Activated CD4-positive, alpha-beta T cell treated with anti-CD3 and anti-CD28 coated beads, Interleukin-10, Interleukin-2, amounts not matched to agents 100 ng/mL and 50 ng/mL, durations not matched to agents 16 hours and 8 hours (primary cell): ENCODE measurements around the gene KCNH2.

Experiments
- DNase-seq: peaks from one replicate; pipeline ENCODE4 v3.0.0-alpha.2; 2020

The KCNH2 gene

DNA sequence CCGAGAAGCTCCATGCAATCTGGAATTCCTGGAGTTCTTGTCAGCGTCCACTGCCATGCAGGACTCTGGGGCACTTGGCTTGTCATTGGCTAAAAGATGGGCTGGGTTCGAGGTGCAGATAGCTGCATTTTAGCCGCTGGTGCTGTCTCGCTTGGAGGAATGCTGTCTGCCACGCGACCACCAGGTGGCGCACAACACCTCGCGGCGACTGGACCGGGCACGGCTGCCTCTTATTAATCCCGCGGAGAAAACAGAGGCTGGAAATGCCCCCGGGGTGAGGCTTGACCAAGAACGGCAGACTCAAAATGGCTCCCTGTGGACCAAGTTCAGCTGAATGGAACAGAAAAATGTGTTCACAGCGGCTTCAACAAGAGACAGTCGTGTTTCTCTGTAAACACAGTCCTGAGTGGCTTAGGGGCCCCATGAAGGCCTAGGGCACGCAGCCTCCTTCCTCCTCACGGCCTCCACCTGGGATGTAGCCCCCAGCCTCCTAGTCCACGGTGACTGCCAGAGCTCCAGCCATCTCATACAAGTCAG is 79.6 kb downstream of the KCNH2 start:
- DNase-seq: peak; percentile 80

DNA sequence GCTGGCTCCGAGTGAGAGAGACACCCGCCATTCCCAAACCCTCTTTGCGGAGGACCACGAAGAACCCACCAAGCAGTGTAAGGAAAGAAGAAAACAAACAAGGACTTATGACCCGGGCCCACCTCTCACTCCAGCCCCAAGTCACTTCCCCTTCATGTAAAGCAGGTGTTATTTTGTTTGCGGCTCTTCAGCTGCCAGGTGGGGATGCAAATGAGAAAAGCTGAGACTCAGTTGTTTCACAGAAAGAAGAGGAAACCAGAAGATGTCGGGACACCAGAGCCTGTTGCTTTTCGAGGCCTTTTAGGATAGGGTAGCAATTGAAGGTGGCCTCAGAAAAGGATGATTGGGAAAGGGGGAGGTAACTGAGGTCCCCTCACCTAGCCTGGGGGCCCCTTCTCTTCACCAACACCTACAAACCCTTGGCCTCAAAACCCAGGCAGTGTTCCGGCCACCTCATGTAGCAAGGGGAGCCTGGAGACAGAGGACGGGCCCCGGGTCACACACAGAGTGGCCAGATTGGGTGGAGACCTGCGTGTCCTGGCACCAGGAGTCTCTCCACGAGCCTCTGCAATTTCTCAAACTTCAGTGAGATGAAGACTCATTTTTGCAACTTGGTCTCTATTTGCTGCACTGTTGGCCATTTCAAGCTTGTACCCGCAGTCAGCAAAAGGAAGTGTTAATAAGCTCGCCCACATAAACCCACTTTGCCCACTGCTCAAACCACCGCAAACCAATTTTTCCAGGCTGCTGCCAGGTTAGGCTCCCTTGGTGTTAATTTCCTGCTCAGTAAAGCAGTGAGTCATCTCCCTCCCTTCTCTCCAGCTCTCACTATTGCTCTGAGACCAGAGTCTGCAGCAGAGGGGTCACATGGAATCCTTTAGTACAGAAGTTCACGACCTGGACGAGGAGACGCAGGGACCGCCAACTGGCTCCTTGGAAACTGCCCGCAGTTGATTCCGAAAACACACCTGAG is 80.3 kb downstream of the KCNH2 start:
- DNase-seq: peak; percentile 52

DNA sequence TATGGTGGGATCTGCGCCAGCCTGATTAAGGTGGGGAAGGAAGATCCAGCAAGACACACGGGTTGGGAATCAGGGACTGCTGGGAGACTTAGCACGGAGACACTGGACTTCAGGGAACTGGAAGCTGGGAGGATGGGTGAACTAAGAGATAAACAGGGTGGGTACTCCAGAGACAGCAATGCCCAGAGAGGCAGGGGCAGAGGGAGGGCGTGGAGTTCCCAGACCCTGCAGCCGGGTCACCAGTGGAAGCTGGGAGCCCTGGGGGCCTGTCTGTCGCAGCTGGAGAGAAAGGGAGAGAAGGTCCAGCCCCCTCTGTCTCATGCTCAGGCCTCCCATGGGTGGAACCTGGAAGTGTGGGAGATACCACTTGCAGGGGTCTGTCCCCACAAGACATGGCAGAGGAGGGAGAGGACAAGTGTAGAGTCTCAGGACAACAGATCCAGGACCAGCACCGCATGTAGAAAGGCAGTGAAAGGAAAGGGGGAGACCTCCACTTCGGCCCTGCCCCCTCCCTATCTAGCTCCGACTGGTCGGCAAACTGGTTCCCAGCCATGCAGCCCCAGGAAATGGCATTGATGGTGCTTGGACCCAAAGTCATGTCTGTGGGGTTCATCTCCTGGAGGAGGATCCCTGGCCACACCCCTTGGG is 81.4 kb downstream of the KCNH2 start:
- DNase-seq: no peak

DNA sequence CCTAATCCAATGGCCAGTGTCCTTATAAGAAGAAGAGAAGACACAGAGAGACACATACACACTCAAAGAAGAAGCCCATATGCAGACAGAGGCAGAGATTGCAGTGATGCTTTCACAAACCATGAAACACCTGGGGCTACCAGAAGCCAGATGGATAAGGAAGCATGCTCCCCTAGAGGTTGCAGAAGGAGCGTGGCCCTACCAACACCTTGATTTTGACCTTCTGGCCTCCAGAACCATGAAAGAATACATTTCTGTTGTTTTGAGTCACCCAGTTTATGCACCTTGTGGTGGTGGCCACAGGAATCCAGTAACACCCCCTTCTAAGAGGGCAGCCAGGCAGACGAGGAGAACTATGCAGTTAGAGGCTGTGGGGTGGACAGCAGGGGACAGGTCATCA is 82.3 kb downstream of the KCNH2 start:
- DNase-seq: no peak
